ENCODE data around the gene CCDC71. TPM values are rescaled to one million over a fixed set of nuclear protein-coding genes. Genes with fewer than 3 reads are reported as not detected.

CCDC71 gene
- total and polyA plus RNA-seq, 2 donors (not counting 1 experiment from before 2014, with no cell fraction given): 15.6 to 30.0 TPM

- peaks cover 26% of the 10 kb centered on the region for H3K27me3 Mint-ChIP-seq
- POLR2A ChIA-PET: no interaction called here
- CTCF ChIA-PET: no interaction called here
Measured at GRCh38 chr3:49134471-49135265, 31.5 kb downstream of the CCDC71 start.

More at GRCh38 chr3:49134471-49135265, 31.5 kb downstream of the CCDC71 start:
- TF ChIP-seq EZH2 (IDR thresholded peaks at IDR 0.05; ENCODE audit: borderline replicate concordance, insufficient read depth, low read depth, low read length, poor library complexity, severe bottlenecking) (no peak), CTCF (IDR thresholded peaks at IDR 0.05) (no peak)
- 85% methylated on average over 3 of the region's 3 CpGs for WGBS (ENCODE audit: insufficient coverage)
- no peak overlapping the region for H3K27ac ChIP-seq (ENCODE audit: low read length in 2 of 2)
- ATAC-seq (ENCODE audit: low read depth): no peak
- no peak overlapping the region for H2AFZ ChIP-seq (ENCODE audit: insufficient read depth, low read depth, low read length, poor library complexity, severe bottlenecking)
- H3K4me1 ChIP-seq (ENCODE audit: control insufficient read depth in 2 of 2, insufficient read depth in 2 of 2, low read length in 2 of 2): peaks cover 4 to 10% of the 10 kb centered on the region in 2 donors
- Mint-ChIP-seq H3K9me3 (ENCODE audit: insufficient read depth) (no peaks in the 10 kb centered on the region), H3K27ac (no peak overlapping the region), H3K4me1 (peaks cover 2% of the 10 kb centered on the region), H3K4me3 (no peak overlapping the region)
- no peak overlapping the region for H3K4me3 ChIP-seq (ENCODE audit: control extremely low read depth in 1 of 5, extremely low read depth in 1 of 5, insufficient read depth in 1 of 5, low read depth in 2 of 5, low read length in 4 of 5)
- intact Hi-C loops (cut with micrococcal nuclease): no loop called here
- peaks cover 0 to 39% (median 3%) of the 10 kb centered on the region in 4 experiments for H3K27me3 ChIP-seq (replicated peaks in 1 of 4; ENCODE audit: control extremely low read depth in 1 of 4, control insufficient read depth in 3 of 4, insufficient read depth in 4 of 4, low read length in 3 of 4)
- DNase-seq: no peak
- H3K9me3 ChIP-seq (ENCODE audit: control extremely low read depth in 1 of 3, control insufficient read depth in 2 of 3, insufficient read depth in 1 of 3, low read length in 2 of 3): no peaks in the 10 kb centered on the region
- no peak overlapping the region for H3K9ac ChIP-seq (ENCODE audit: low read length)
- H4K20me1 ChIP-seq (ENCODE audit: control insufficient read depth, insufficient read depth, low read length, poor library complexity, severe bottlenecking): no peaks in the 10 kb centered on the region
- H3K79me2 ChIP-seq (ENCODE audit: control insufficient read depth, insufficient read depth, low read length): no peaks in the 10 kb centered on the region
- H3K36me3 ChIP-seq (replicated peaks in 1 of 2; ENCODE audit: control extremely low read depth in 1 of 2, control insufficient read depth in 1 of 2, extremely low read depth in 1 of 2, insufficient read depth in 2 of 2, low read length in 1 of 2): no peaks in the 10 kb centered on the region
- H3K4me2 ChIP-seq (replicated peaks; ENCODE audit: low read depth, low read length, poor library complexity, severe bottlenecking): no peak overlapping the region

Measured in B cell (primary cell).